HL-60 (cell line): ENCODE results near the gene DAAM2.

ENCODE experiments used
- CTCF ChIP-seq: IDR thresholded peaks from one replicate; pipeline ENCODE4 v1.5.1; 2011; ENCODE audit warnings: low read length, control low read depth, inconsistent platforms; ENCODE audit not compliant: insufficient read depth
- POLR2AphosphoS5 ChIP-seq: IDR thresholded peaks from 2 replicates; pipeline ENCODE4 v1.6.1; 2012; ENCODE audit warnings: low read depth
- REST ChIP-seq: IDR thresholded peaks from 2 replicates; pipeline ENCODE4 v1.6.1; 2012; ENCODE audit warnings: low read depth; ENCODE audit not compliant: insufficient replicate concordance

- TF ChIP-seq CTCF (no peak), POLR2AphosphoS5 (no peak), REST (no peak)
Measured at GRCh38 chr6:39902786-39903465, 110.8 kb downstream of the DAAM2 start.
